OCI-LY7 (cell line): ENCODE measurements around the gene MACROD2. TPM values are rescaled to one million over a fixed set of nuclear protein-coding genes. Genes with fewer than 3 reads are reported as not detected.

ENCODE experiments used
- BruUV-seq: library from RNA; stranded (reverse); fragments of 400-500 nt; replicated peaks from 2 replicates; lab custom pipeline; 2021; lab: Mats Ljungman, UMichigan
- CTCF ChIA-PET: fragments of 300-600 bp; sonication (Branson Sonifier 250); formaldehyde crosslinking; loops from one replicate; lab custom pipeline; 2022; ENCODE audit warnings: antibody characterized with exemption; ENCODE audit not compliant: unreplicated experiment; lab: Charles Lee
- POLR2A ChIA-PET: fragments of 300-600 bp; sonication (Branson Sonifier 250); formaldehyde crosslinking; loops from one replicate; lab custom pipeline; 2022; ENCODE audit warnings: antibody characterized with exemption; lab: Charles Lee
- DNase-seq: peaks from one replicate; pipeline ENCODE4 v3.0.0-alpha.2; 2015; ENCODE audit warnings: low spot score
- H2AFZ ChIP-seq: fragments of 200-600 bp; sonication (generic), shearing (Covaris generic); 2 replicates; pipeline ENCODE4 v1.6.1; 2014; ENCODE audit warnings: mild to moderate bottlenecking, antibody characterized with exemption, low read length, moderate library complexity
- H3K27ac ChIP-seq: fragments of 200-600 bp; sonication (generic); 2 replicates; pipeline ENCODE4 v1.5.1; 2014; ENCODE audit warnings: mixed run types, low read depth, mild to moderate bottlenecking, moderate library complexity, low read length, inconsistent platforms; ENCODE audit not compliant: poor library complexity, severe bottlenecking
- H3K36me3 ChIP-seq: fragments of 200-600 bp; sonication (generic); 2 replicates; pipeline ENCODE4 v1.6.1; 2014; ENCODE audit warnings: mild to moderate bottlenecking, antibody characterized with exemption, low read length, moderate library complexity, mixed read lengths; ENCODE audit not compliant: insufficient read depth
- H3K4me1 ChIP-seq: fragments of 200-600 bp; sonication (generic); 2 replicates; pipeline ENCODE4 v1.5.1; 2014; ENCODE audit warnings: mild to moderate bottlenecking, low read length; ENCODE audit not compliant: insufficient read depth, poor library complexity, severe bottlenecking
- H3K4me2 ChIP-seq: fragments of 200-600 bp; sonication (generic); 2 replicates; pipeline ENCODE4 v1.6.1; 2014; ENCODE audit warnings: mild to moderate bottlenecking, low read length
- H3K4me3 ChIP-seq: fragments of 200-600 bp; sonication (generic); 2 replicates; pipeline ENCODE4 v1.5.1; 2014; ENCODE audit warnings: mild to moderate bottlenecking, low read depth, low read length; ENCODE audit not compliant: poor library complexity, severe bottlenecking
- H3K79me2 ChIP-seq: fragments of 200-600 bp; sonication (generic); 2 replicates; pipeline ENCODE4 v1.6.1; 2016; ENCODE audit warnings: low read depth, mild to moderate bottlenecking, low read length, moderate library complexity, mixed read lengths; ENCODE audit not compliant: insufficient read depth
- H3K9me2 ChIP-seq: fragments of 200-600 bp; sonication (generic); 2 replicates; pipeline ENCODE4 v1.6.1; 2016; ENCODE audit warnings: mild to moderate bottlenecking, low read length, mixed read lengths; ENCODE audit not compliant: insufficient read depth
- H3K9me3 ChIP-seq: fragments of 200-600 bp; sonication (generic); 2 replicates; pipeline ENCODE4 v1.6.1; 2014; ENCODE audit warnings: mild to moderate bottlenecking, mixed run types, low read length, mixed read lengths
- H4K20me1 ChIP-seq: fragments of 200-600 bp; sonication (generic); 2 replicates; pipeline ENCODE4 v1.6.1; 2014; ENCODE audit warnings: mild to moderate bottlenecking, antibody characterized with exemption, low read length, moderate library complexity, mixed read lengths; ENCODE audit not compliant: insufficient read depth
- EZH2phosphoT487 ChIP-seq: fragments of 200-600 bp; sonication (generic); IDR thresholded peaks from 2 replicates; pipeline ENCODE4 v1.6.1; 2018; ENCODE audit warnings: low read depth, borderline replicate concordance, mild to moderate bottlenecking, mixed run types, antibody characterized with exemption, low read length, moderate library complexity, mixed read lengths
- intact Hi-C: fragments of 100-400 bp; cut with micrococcal nuclease; formaldehyde crosslinking; loops from one replicate; pipeline ENCODE4 v1.10.0; 2022; ENCODE audit not compliant: unreplicated experiment
- total RNA-seq, 2 experiments: library from RNA; depleted of rRNA in 1 of 2; stranded (reverse); fragments of >200 nt in 1 of 2; shearing (Covaris generic) in 1 of 2; gene quantifications; 2 replicates each; pipeline ENCODE4 v1.2.3, GENCODE V29; 2014 to 2022
- TF ChIP-seq, protein P1 (sequence below): fragments of 200-600 bp; sonication (generic); conservative IDR thresholded peaks from 2 replicates; pipeline ENCODE4 v1.5.1; 2014; ENCODE audit warnings: mild to moderate bottlenecking, antibody characterized with exemption, low read length, moderate library complexity, mixed read lengths

MACROD2 gene
- total RNA-seq, 2 experiments from 2014 or later, result 0.09 to 4.5 TPM

DNA sequence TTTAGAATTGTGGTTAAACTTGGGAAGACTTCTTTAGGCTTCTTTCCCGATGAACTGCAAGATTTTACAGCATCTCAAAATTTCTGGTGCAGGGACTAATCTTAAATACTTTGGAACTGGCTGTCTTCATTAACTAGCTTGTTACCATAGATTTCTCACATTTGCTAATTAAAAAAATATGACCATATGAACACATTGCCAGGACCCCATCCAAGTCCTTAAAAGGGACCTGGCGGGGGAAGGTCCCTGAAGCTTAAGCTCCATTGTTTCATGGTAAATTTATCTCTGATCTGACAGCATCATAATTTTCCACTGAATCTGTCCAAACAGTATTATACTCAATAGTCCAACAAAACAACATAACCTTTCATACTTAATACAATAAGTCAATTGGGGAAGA, 859.9 kb downstream of the MACROD2 start:
- POLR2A ChIA-PET, result interaction anchor here (0.6 to 1.2 kb wide), 2 partner anchors 17 to 77 kb away, joined by 4 read pairs; no protein-coding TSS in a partner anchor

DNA sequence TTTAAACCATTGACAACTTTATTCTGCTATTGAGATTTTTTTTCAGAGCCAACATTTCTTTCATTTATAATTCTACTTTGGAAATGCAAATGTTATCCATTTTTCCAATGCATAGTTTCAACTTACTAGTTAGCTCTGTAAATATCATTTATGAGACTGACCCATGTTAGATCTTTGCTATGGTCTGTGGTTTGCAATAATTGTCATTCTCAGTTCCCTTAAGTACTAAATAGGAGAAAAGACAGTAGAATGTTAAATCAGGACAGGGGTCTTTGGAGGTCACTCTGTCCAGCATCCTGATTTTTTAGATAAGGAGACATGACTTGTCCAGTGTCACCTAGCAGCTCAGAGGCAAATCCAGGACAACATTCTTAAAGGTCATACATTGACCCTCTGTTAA, 864.3 kb downstream of the MACROD2 start:
- Histone ChIP-seq H3K79me2 (no peaks in the 10 kb centered on the region), H3K4me1 (no peaks in the 10 kb centered on the region), H3K36me3 (no peaks in the 10 kb centered on the region), H3K4me3 (no peak overlapping the region), H3K4me2 (no peak overlapping the region), H4K20me1 (no peaks in the 10 kb centered on the region), H3K27ac (no peak overlapping the region), H2AFZ (no peak overlapping the region), H3K9me3 (no peaks in the 10 kb centered on the region), H3K9me2 (no peaks in the 10 kb centered on the region)
- CTCF ChIA-PET, result no interaction called here
- TF ChIP-seq, protein P1, sequence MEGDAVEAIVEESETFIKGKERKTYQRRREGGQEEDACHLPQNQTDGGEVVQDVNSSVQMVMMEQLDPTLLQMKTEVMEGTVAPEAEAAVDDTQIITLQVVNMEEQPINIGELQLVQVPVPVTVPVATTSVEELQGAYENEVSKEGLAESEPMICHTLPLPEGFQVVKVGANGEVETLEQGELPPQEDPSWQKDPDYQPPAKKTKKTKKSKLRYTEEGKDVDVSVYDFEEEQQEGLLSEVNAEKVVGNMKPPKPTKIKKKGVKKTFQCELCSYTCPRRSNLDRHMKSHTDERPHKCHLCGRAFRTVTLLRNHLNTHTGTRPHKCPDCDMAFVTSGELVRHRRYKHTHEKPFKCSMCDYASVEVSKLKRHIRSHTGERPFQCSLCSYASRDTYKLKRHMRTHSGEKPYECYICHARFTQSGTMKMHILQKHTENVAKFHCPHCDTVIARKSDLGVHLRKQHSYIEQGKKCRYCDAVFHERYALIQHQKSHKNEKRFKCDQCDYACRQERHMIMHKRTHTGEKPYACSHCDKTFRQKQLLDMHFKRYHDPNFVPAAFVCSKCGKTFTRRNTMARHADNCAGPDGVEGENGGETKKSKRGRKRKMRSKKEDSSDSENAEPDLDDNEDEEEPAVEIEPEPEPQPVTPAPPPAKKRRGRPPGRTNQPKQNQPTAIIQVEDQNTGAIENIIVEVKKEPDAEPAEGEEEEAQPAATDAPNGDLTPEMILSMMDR, result no peak
- TF ChIP-seq EZH2phosphoT487, result no peak
- POLR2A ChIA-PET, result no interaction called here
- no TSS peak for BruUV-seq
- no peak for DNase-seq
- intact Hi-C loops, result no loop called here

More for the DNA sequence above, 859.9 kb downstream of the MACROD2 start:
- Histone ChIP-seq H2AFZ (no peak overlapping the region), H3K36me3 (no peaks in the 10 kb centered on the region), H3K27ac (no peak overlapping the region), H3K9me3 (no peaks in the 10 kb centered on the region), H4K20me1 (no peaks in the 10 kb centered on the region), H3K4me2 (no peak overlapping the region), H3K4me3 (no peak overlapping the region), H3K9me2 (no peaks in the 10 kb centered on the region), H3K4me1 (no peaks in the 10 kb centered on the region), H3K79me2 (no peaks in the 10 kb centered on the region)
- TF ChIP-seq EZH2phosphoT487, result no peak
- TF ChIP-seq, protein P1, result no peak
- DNase-seq, result no peak
- no TSS peak for BruUV-seq
- intact Hi-C loops, result no loop called here
- CTCF ChIA-PET, result no interaction called here

DNA sequence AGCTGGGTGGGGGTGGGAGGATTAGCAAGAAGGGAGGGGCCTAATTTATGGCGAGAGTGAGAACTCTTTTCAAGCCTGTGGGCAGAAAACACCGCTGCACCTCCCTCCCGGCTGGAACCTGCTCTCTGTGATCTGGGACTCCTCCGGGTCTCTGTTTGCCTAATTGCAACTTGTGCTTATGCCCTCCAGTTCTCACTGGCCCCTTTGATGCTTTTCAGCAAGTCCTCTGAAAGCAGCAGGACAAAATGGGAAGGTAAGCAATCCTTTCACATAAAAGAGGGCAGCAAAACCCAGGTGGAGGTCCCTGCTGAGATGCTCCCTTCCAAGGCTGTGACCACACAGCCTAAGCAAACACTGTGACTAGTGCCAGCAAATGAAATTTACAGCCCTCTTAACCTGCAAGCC, 865.1 kb downstream of the MACROD2 start:
- H3K4me3 ChIP-seq, result no peak overlapping the region
- intact Hi-C loops, result no loop called here
- H4K20me1 ChIP-seq, result no peaks in the 10 kb centered on the region
- no peak for DNase-seq
- H3K4me2 ChIP-seq, result no peak overlapping the region
- H3K36me3 ChIP-seq, result no peaks in the 10 kb centered on the region
- no peaks in the 10 kb centered on the region for H3K79me2 ChIP-seq
- no peak overlapping the region for H3K27ac ChIP-seq
- H3K9me2 ChIP-seq, result no peaks in the 10 kb centered on the region
- H3K4me1 ChIP-seq, result no peaks in the 10 kb centered on the region
- no peaks in the 10 kb centered on the region for H3K9me3 ChIP-seq
- ChIA-PET CTCF (no interaction called here), POLR2A (no interaction called here)
- H2AFZ ChIP-seq, result no peak overlapping the region
- TF ChIP-seq EZH2phosphoT487, result no peak
- TF ChIP-seq, protein P1, result no peak
- BruUV-seq, result no TSS peak
